ENCODE results near the gene ASF1A. TPM values are rescaled to one million over a fixed set of nuclear protein-coding genes. Genes with fewer than 3 reads are reported as not detected.
"Not testable (repeated sequence)": the region's sequence is repeated elsewhere in the genome, so short reads cannot be mapped to it uniquely, and the experiment has no call there.

The ASF1A gene
- total RNA-seq, result 22.6 TPM
- long read RNA-seq, transcript ASF1A-201 (4 exons, 2,362 nt), result major isoform, 40 of 40 reads
- long read RNA-seq, partial matches to known transcripts, result 0 of 40 reads
- long read RNA-seq, other reads (novel, unspliced or antisense), result 0 of 40 reads

- intact Hi-C loops (cut with micrococcal nuclease), result no loop called here
- ATAC-seq (peak; percentile 94), DNase-seq (peak; percentile 96)
Measured at GRCh38 chr6:118893807-118894424, at the start of gene ASF1A. TSS of gene ASF1A (plus strand) at chr6:118894152. CDS start at chr6:118894414, 262 bp downstream.

GRCh38 chr6:118844915-118845314, 49.0 kb upstream of the ASF1A start:
- ATAC-seq, result no peak
- DNase-seq, result no peak
- intact Hi-C loops (cut with micrococcal nuclease), result no loop called here

- DNase-seq, result no peak
- intact Hi-C loops (cut with micrococcal nuclease), result no loop called here
- ATAC-seq, result no peak
Measured at GRCh38 chr6:118853408-118853807, 40.5 kb upstream of the ASF1A start.

GRCh38 chr6:118856301-118856700, 37.7 kb upstream of the ASF1A start:
- ATAC-seq, result no peak
- intact Hi-C loops (cut with micrococcal nuclease), result no loop called here
- no peak for DNase-seq

GRCh38 chr6:118859517-118860064, 34.4 kb upstream of the ASF1A start:
- intact Hi-C loops (cut with micrococcal nuclease), result no loop called here
- DNase-seq, result no peak
- ATAC-seq, result no peak

- ATAC-seq (no peak), DNase-seq (no peak)
- intact Hi-C loops (cut with micrococcal nuclease), result no loop called here
Measured at GRCh38 chr6:118860363-118860762, 33.6 kb upstream of the ASF1A start.

- intact Hi-C loops (cut with micrococcal nuclease), result no loop called here
- no peak for ATAC-seq
- peak; percentile 26 for DNase-seq
Measured at GRCh38 chr6:118860880-118861279, 33.1 kb upstream of the ASF1A start.

GRCh38 chr6:118862443-118862842, 31.5 kb upstream of the ASF1A start:
- intact Hi-C loops (cut with micrococcal nuclease), result no loop called here
- no peak for DNase-seq
- ATAC-seq, result no peak

GRCh38 chr6:118864341-118865099, 29.4 kb upstream of the ASF1A start:
- no peak for DNase-seq
- intact Hi-C loops (cut with micrococcal nuclease), result no loop called here
- no peak for ATAC-seq

GRCh38 chr6:118865100-118865391, 28.9 kb upstream of the ASF1A start:
- intact Hi-C loops (cut with micrococcal nuclease), result no loop called here
- ATAC-seq (no peak), DNase-seq (no peak)

GRCh38 chr6:118867181-118867580, 26.8 kb upstream of the ASF1A start:
- DNase-seq, result no peak
- intact Hi-C loops (cut with micrococcal nuclease), result no loop called here
- no peak for ATAC-seq

- DNase-seq; intact Hi-C loops (cut with micrococcal nuclease): not testable (repeated sequence)
Measured at GRCh38 chr6:118868901-118869300, 25.1 kb upstream of the ASF1A start.

GRCh38 chr6:118869350-118869749, 24.6 kb upstream of the ASF1A start:
- intact Hi-C loops (cut with micrococcal nuclease), result no loop called here
- ATAC-seq, result no peak
- DNase-seq, result no peak

More at GRCh38 chr6:118868901-118869300, 25.1 kb upstream of the ASF1A start:
- ATAC-seq, result not testable (repeated sequence)

- intact Hi-C loops (cut with micrococcal nuclease), result no loop called here
- DNase-seq (no peak), ATAC-seq (no peak)
Measured at GRCh38 chr6:118869894-118870589, 23.9 kb upstream of the ASF1A start.

- intact Hi-C loops (cut with micrococcal nuclease), result no loop called here
- ATAC-seq, result no peak
- DNase-seq, result no peak
Measured at GRCh38 chr6:118871331-118871730, 22.6 kb upstream of the ASF1A start.

GRCh38 chr6:118872318-118872717, 21.6 kb upstream of the ASF1A start:
- intact Hi-C loops (cut with micrococcal nuclease), result no loop called here
- DNase-seq (no peak), ATAC-seq (no peak)

- DNase-seq (no peak), ATAC-seq (no peak)
- intact Hi-C loops (cut with micrococcal nuclease), result no loop called here
Measured at GRCh38 chr6:118872726-118873125, 21.2 kb upstream of the ASF1A start.

- ATAC-seq (no peak), DNase-seq (no peak)
- intact Hi-C loops (cut with micrococcal nuclease), result no loop called here
Measured at GRCh38 chr6:118873239-118873638, 20.7 kb upstream of the ASF1A start.

- intact Hi-C loops (cut with micrococcal nuclease), result no loop called here
- DNase-seq (no peak), ATAC-seq (no peak)
Measured at GRCh38 chr6:118875672-118876071, 18.3 kb upstream of the ASF1A start.

GRCh38 chr6:118876198-118876597, 17.8 kb upstream of the ASF1A start:
- DNase-seq (no peak), ATAC-seq (no peak)
- intact Hi-C loops (cut with micrococcal nuclease), result no loop called here
